ENCODE results near the gene TEX264.

The TEX264 gene

DNA sequence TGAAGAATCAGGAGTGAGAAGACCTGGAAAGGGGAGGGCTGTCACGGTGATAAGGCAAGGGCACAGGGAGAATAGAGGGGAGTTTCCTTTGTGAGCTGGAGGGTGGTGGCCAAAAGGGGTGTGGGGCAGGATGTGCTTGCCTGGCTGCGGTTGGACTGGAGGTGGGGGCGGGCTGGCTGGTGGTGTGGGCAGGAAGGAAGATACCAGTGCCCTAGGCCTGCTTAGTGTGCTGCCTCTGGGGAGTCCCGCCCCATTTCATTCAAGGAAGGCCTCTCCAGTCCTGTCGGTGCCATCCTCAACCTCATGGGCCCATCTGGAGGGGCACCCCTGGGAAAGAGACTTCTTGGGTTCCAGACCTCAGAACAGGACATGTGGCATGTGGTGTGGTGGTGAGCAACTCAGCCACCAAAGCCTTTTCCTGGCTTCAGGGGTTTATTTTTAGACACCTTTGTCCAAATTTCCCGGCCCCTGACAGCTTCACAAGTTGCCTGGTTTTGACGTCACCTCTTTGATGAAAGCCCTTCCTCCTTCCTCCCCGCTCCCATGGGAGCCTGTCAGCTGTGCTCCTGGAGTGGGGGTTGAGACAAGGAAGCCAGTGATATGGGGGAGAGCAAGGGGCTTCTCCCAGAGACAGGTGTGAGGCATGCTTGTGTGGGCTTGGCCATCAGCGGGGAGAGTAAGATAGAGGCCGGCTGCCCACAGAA, 15.6 kb downstream of the TEX264 start:
- H3K4me2 ChIP-seq (ENCODE audit: low read length) = no peak overlapping the region
- H2AFZ ChIP-seq (ENCODE audit: low read length) = no peak overlapping the region
- H3K27ac ChIP-seq (ENCODE audit: low read depth, low read length, poor library complexity, severe bottlenecking) = no peak overlapping the region

DNA sequence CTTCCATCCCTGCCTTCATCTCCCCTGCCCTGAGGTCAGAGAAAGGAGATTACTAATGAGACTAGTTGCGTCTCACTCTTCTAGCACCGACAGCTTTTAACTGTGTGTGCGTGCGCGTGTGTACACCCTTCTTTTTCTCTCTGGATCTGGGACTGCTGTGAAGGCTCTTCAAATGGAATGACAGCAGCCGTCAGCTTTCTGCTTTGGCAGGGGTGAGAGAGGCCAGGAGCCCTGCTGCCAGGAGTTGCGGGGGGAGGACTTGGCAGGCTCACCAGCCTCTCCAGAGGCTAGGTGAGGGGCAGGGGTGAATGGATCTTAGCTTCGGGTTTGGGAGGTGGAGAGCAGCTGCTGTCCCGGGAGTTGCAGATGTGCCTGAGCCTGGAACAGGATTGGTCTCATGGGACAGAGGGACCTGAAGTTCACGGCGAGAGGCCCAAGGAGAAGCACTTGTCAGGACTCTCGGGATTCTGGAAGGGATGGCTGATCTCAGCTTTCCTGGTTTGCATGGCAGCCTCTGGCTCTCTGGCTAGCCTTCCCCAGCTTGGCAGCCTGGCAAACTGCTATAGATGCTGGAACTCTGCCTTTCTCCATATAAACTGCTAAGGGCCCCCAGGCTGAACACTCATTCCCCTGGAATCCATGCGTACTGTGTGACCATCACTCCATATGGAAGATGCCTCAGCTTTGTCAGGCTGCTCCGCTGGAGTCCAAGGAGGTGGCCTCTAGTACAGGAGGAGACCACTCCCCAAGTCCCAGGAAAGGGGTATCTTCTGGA, 16.6 kb downstream of the TEX264 start:
- Histone ChIP-seq H3K4me1 (ENCODE audit: insufficient read depth, low read length, severe bottlenecking) (peaks cover 9% of the 10 kb centered on the region), H3K9me2 (ENCODE audit: low read depth, low read length) (no peaks in the 10 kb centered on the region), H4K20me1 (ENCODE audit: insufficient read depth, low read length) (no peaks in the 10 kb centered on the region), H3K4me2 (ENCODE audit: low read length) (no peak overlapping the region), H3K9me3 (ENCODE audit: low read length) (no peaks in the 10 kb centered on the region), H2AFZ (ENCODE audit: low read length) (no peak overlapping the region), H3K36me3 (ENCODE audit: insufficient read depth, low read length) (peaks cover 88% of the 10 kb centered on the region), H3K79me2 (ENCODE audit: insufficient read depth, low read length) (no peaks in the 10 kb centered on the region), H3K4me3 (ENCODE audit: low read depth, low read length, poor library complexity, severe bottlenecking) (no peak overlapping the region), H3K27ac (ENCODE audit: low read depth, low read length, poor library complexity, severe bottlenecking) (no peak overlapping the region), H3F3A (ENCODE audit: insufficient read depth, low read length) (no peaks in the 10 kb centered on the region), H3K9ac (ENCODE audit: low read length) (no peak overlapping the region), H3K27me3 (ENCODE audit: insufficient read depth, low read length) (no peaks in the 10 kb centered on the region)
- TF ChIP-seq EZH2 (IDR thresholded peaks at IDR 0.05; ENCODE audit: borderline replicate concordance, low read length) = no peak
- TF ChIP-seq, protein P1, sequence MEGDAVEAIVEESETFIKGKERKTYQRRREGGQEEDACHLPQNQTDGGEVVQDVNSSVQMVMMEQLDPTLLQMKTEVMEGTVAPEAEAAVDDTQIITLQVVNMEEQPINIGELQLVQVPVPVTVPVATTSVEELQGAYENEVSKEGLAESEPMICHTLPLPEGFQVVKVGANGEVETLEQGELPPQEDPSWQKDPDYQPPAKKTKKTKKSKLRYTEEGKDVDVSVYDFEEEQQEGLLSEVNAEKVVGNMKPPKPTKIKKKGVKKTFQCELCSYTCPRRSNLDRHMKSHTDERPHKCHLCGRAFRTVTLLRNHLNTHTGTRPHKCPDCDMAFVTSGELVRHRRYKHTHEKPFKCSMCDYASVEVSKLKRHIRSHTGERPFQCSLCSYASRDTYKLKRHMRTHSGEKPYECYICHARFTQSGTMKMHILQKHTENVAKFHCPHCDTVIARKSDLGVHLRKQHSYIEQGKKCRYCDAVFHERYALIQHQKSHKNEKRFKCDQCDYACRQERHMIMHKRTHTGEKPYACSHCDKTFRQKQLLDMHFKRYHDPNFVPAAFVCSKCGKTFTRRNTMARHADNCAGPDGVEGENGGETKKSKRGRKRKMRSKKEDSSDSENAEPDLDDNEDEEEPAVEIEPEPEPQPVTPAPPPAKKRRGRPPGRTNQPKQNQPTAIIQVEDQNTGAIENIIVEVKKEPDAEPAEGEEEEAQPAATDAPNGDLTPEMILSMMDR (IDR thresholded peaks at IDR 0.05; ENCODE audit: low read length) = no peak

More for the DNA sequence above, 15.6 kb downstream of the TEX264 start:
- Histone ChIP-seq H4K20me1 (ENCODE audit: insufficient read depth, low read length) (no peaks in the 10 kb centered on the region), H3K79me2 (ENCODE audit: insufficient read depth, low read length) (no peaks in the 10 kb centered on the region), H3K27me3 (ENCODE audit: insufficient read depth, low read length) (no peaks in the 10 kb centered on the region), H3K9me2 (ENCODE audit: low read depth, low read length) (no peaks in the 10 kb centered on the region), H3F3A (ENCODE audit: insufficient read depth, low read length) (no peaks in the 10 kb centered on the region), H3K4me3 (ENCODE audit: low read depth, low read length, poor library complexity, severe bottlenecking) (no peak overlapping the region), H3K4me1 (ENCODE audit: insufficient read depth, low read length, severe bottlenecking) (peaks cover 13% of the 10 kb centered on the region), H3K36me3 (ENCODE audit: insufficient read depth, low read length) (peaks cover 86% of the 10 kb centered on the region), H3K9ac (ENCODE audit: low read length) (no peak overlapping the region), H3K9me3 (ENCODE audit: low read length) (no peaks in the 10 kb centered on the region)
- TF ChIP-seq, protein P1 (IDR thresholded peaks at IDR 0.05; ENCODE audit: low read length) = no peak
- TF ChIP-seq EZH2 (IDR thresholded peaks at IDR 0.05; ENCODE audit: borderline replicate concordance, low read length) = no peak

DNA sequence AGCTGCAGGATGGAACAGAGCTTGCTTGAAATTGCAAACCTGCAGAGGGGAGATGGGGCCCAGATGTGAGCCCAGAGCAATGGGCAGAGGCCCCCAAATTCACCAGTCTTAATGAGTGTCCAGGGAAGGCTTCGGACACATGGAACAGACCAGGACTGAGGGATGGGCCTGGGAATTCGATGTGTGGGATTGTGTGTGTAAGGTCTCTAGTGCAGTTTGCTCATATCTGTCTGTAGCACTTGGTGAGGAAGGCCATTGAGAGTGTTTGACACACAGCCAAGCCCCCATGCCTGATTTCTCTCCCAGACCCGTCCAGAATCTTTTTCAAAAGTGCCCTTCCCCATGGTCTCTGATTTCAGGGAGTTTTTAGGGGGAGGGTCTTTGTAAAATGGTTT, 17.2 kb downstream of the TEX264 start:
- Histone ChIP-seq H3K4me1 (ENCODE audit: insufficient read depth, low read length, severe bottlenecking) (peaks cover 9% of the 10 kb centered on the region), H3K27me3 (ENCODE audit: insufficient read depth, low read length) (no peaks in the 10 kb centered on the region), H3K79me2 (ENCODE audit: insufficient read depth, low read length) (no peaks in the 10 kb centered on the region), H3K9ac (ENCODE audit: low read length) (no peak overlapping the region), H3F3A (ENCODE audit: insufficient read depth, low read length) (no peaks in the 10 kb centered on the region), H3K36me3 (ENCODE audit: insufficient read depth, low read length) (peaks cover 90% of the 10 kb centered on the region), H3K27ac (ENCODE audit: low read depth, low read length, poor library complexity, severe bottlenecking) (no peak overlapping the region), H4K20me1 (ENCODE audit: insufficient read depth, low read length) (no peaks in the 10 kb centered on the region), H3K4me3 (ENCODE audit: low read depth, low read length, poor library complexity, severe bottlenecking) (no peak overlapping the region), H3K4me2 (ENCODE audit: low read length) (no peak overlapping the region), H3K9me2 (ENCODE audit: low read depth, low read length) (no peaks in the 10 kb centered on the region), H2AFZ (ENCODE audit: low read length) (no peak overlapping the region), H3K9me3 (ENCODE audit: low read length) (no peaks in the 10 kb centered on the region)
- TF ChIP-seq EZH2 (IDR thresholded peaks at IDR 0.05; ENCODE audit: borderline replicate concordance, low read length) = no peak
- TF ChIP-seq, protein P1 (IDR thresholded peaks at IDR 0.05; ENCODE audit: low read length) = no peak
